Colonic mucosa (tissue), 4 donors: ENCODE data around the gene MTNR1B. TPM values are rescaled to one million over a fixed set of nuclear protein-coding genes. Genes with fewer than 3 reads are reported as not detected.

Source experiments
- DNase-seq: peaks from one replicate; pipeline ENCODE4 v3.0.0-alpha.2; 2020
- H3K27ac ChIP-seq: fragments of 200-600 bp; one replicate; pipeline ENCODE4 v1.8.0; 2021
- H3K27me3 ChIP-seq: fragments of 200-600 bp; one replicate; pipeline ENCODE4 v1.8.0; 2021
- H3K36me3 ChIP-seq: fragments of 200-600 bp; one replicate; pipeline ENCODE4 v1.8.0; 2021
- H3K4me1 ChIP-seq: fragments of 200-600 bp; one replicate; pipeline ENCODE4 v1.8.0; 2021; ENCODE audit warnings: mild to moderate bottlenecking
- H3K4me3 ChIP-seq: fragments of 200-600 bp; one replicate; pipeline ENCODE4 v1.8.0; 2021
- H3K9ac ChIP-seq, 2 donors: one replicate each; pipeline ENCODE4 v1.7.0; 2013; ENCODE audit warnings: control low read depth in 2 of 2, low read depth in 2 of 2, low read length in 2 of 2
- H3K9me3 ChIP-seq: fragments of 200-600 bp; one replicate; pipeline ENCODE4 v1.8.0; 2021
- CTCF ChIP-seq: fragments of 200-600 bp; IDR thresholded peaks from one replicate; pipeline ENCODE4 v1.8.0; 2022; ENCODE audit warnings: antibody characterized with exemption, mild to moderate bottlenecking
- intact Hi-C: fragments of 100-400 bp; cut with DNase I; formaldehyde crosslinking; loops from one replicate; pipeline ENCODE4 v1.14.1; 2022
- total RNA-seq, 2 donors: library from RNA; stranded (reverse); fragmentation: NEBNext Ultra II Directional in 1 of 2; extraction: Animal tissue kit (Norgen Biotek cat#: 25700) in 1 of 2; gene quantifications; one replicate each; pipeline ENCODE4 v1.2.1, GENCODE V29; 2021
- donor health status: healthy.
- donor health status: DM: no; HTN: no; CAD: no.
- donor health status: DM: no; HTN: no; CAD: no.

MTNR1B gene
- total RNA-seq, 2 donors from 2014 or later, result not detected

- intact Hi-C loops, result no loop called here
- no peak for DNase-seq
- no peak for TF ChIP-seq CTCF
Measured at GRCh38 chr11:92931746-92932422, 37.6 kb upstream of the MTNR1B start.

GRCh38 chr11:92939305-92939704 is 30.1 kb upstream of the MTNR1B start:
- TF ChIP-seq CTCF, result no peak
- intact Hi-C loops, result no loop called here
- Histone ChIP-seq H3K27ac (no peak overlapping the region), H3K4me3 (no peak overlapping the region), H3K27me3 (no peaks in the 10 kb centered on the region), H3K9me3 (no peaks in the 10 kb centered on the region), H3K36me3 (no peaks in the 10 kb centered on the region), H3K4me1 (no peaks in the 10 kb centered on the region), H3K9ac (no peak overlapping the region)
- DNase-seq, result no peak

More at GRCh38 chr11:92931746-92932422, 37.6 kb upstream of the MTNR1B start:
- Histone ChIP-seq H3K4me1 (no peaks in the 10 kb centered on the region), H3K27ac (no peak overlapping the region), H3K4me3 (no peak overlapping the region), H3K36me3 (no peaks in the 10 kb centered on the region), H3K9me3 (no peaks in the 10 kb centered on the region), H3K27me3 (no peaks in the 10 kb centered on the region), H3K9ac (no peak overlapping the region)

GRCh38 chr11:92941676-92942571 is 27.5 kb upstream of the MTNR1B start:
- no peaks in the 10 kb centered on the region for H3K9me3 ChIP-seq
- H3K4me1 ChIP-seq, result no peaks in the 10 kb centered on the region
- H3K27me3 ChIP-seq, result no peaks in the 10 kb centered on the region
- intact Hi-C loops, result loop anchor here (5.0 kb wide), 2 partner anchors 225 to 285 kb away; no protein-coding TSS in a partner anchor
- TF ChIP-seq CTCF, result peak; percentile 55
- H3K36me3 ChIP-seq, result no peaks in the 10 kb centered on the region
- H3K27ac ChIP-seq, result no peak overlapping the region
- H3K9ac ChIP-seq, result no peak overlapping the region
- peak; percentile 24 for DNase-seq
- no peak overlapping the region for H3K4me3 ChIP-seq

GRCh38 chr11:92946707-92947106 is 22.7 kb upstream of the MTNR1B start:
- H3K9me3 ChIP-seq, result no peaks in the 10 kb centered on the region
- TF ChIP-seq CTCF, result no peak
- intact Hi-C loops, result no loop called here

GRCh38 chr11:92948116-92948515 is 21.3 kb upstream of the MTNR1B start:
- Histone ChIP-seq H3K9ac (no peak overlapping the region), H3K27ac (no peak overlapping the region), H3K9me3 (no peaks in the 10 kb centered on the region), H3K4me1 (no peaks in the 10 kb centered on the region), H3K4me3 (no peak overlapping the region), H3K36me3 (no peaks in the 10 kb centered on the region), H3K27me3 (no peaks in the 10 kb centered on the region)
- intact Hi-C loops, result no loop called here
- peak; percentile 62 for DNase-seq
- no peak for TF ChIP-seq CTCF

More at GRCh38 chr11:92946707-92947106, 22.7 kb upstream of the MTNR1B start:
- Histone ChIP-seq H3K9ac (no peak overlapping the region), H3K4me3 (no peak overlapping the region), H3K4me1 (no peaks in the 10 kb centered on the region), H3K27ac (no peak overlapping the region), H3K27me3 (no peaks in the 10 kb centered on the region), H3K36me3 (no peaks in the 10 kb centered on the region)
- no peak for DNase-seq
